Choroid plexus epithelial cell (primary cell): ENCODE measurements around the gene PALM3.

Experiments used
- DNase-seq: peaks from one replicate; pipeline ENCODE4 v3.0.0-alpha.2; 2010; ENCODE audit warnings: low read depth
- H3K4me3 ChIP-seq: 2 replicates; pipeline ENCODE4 v1.5.1; 2011; ENCODE audit warnings: low read depth, mild to moderate bottlenecking, control low read depth, low read length, moderate library complexity
- CTCF ChIP-seq: conservative IDR thresholded peaks from 2 replicates; pipeline ENCODE4 v1.5.1; 2011; ENCODE audit warnings: low read depth, mild to moderate bottlenecking, control low read depth, inconsistent platforms, low read length, moderate library complexity

The PALM3 gene

GRCh38 chr19:14088634-14089411 is 26.9 kb upstream of the PALM3 start:
- H3K4me3 ChIP-seq, result peak overlapping the region; percentile 59

GRCh38 chr19:14086098-14086497 is 24.2 kb upstream of the PALM3 start:
- DNase-seq, result no peak
- no peak overlapping the region for H3K4me3 ChIP-seq
- no peak for TF ChIP-seq CTCF

More at GRCh38 chr19:14088634-14089411, 26.9 kb upstream of the PALM3 start:
- no peak for DNase-seq
- no peak for TF ChIP-seq CTCF

GRCh38 chr19:14085309-14085995 is 23.6 kb upstream of the PALM3 start, which contains the start of gene C19orf67:
Gene C19orf67, minus strand, starts transcription at chr19:14085783. Its CDS starts 156 bp downstream, at chr19:14085627.
- no peak for DNase-seq
- no peak for TF ChIP-seq CTCF

GRCh38 chr19:14082675-14082960 is 20.7 kb upstream of the PALM3 start:
- H3K4me3 ChIP-seq, result no peak overlapping the region
- no peak for TF ChIP-seq CTCF
- DNase-seq, result no peak

More at GRCh38 chr19:14085309-14085995, 23.6 kb upstream of the PALM3 start, which contains the start of gene C19orf67:
- no peak within 1 kb of the TSS for H3K4me3 ChIP-seq

- peak; percentile 28 for DNase-seq
- H3K4me3 ChIP-seq, result peak overlapping the region; percentile 73
- no peak for TF ChIP-seq CTCF
These were observed 20.2 kb upstream of the PALM3 start for GRCh38 chr19:14081797-14082674.

- H3K4me3 ChIP-seq, result peak overlapping the region; percentile 73
- TF ChIP-seq CTCF, result no peak
- DNase-seq, result peak; percentile 100
These were observed 19.3 kb upstream of the PALM3 start for GRCh38 chr19:14080887-14081796.
